PFSK-1 (cell line): ENCODE data around the gene VIL1.

ENCODE experiments used
- FOXP2 ChIP-seq: optimal IDR thresholded peaks from 2 replicates; pipeline ENCODE3; 2011; ENCODE audit warnings: borderline replicate concordance, control low read depth, inconsistent platforms; ENCODE audit not compliant: insufficient read depth; ENCODE audit errors: extremely low read length, extremely low read depth
- POLR2AphosphoS5 ChIP-seq: IDR thresholded peaks from 2 replicates; pipeline ENCODE4 v1.6.1; 2012; ENCODE audit warnings: low read depth, mild to moderate bottlenecking, control low read depth, low read length, moderate library complexity
- SIN3A ChIP-seq: IDR thresholded peaks from 2 replicates; pipeline ENCODE4 v1.6.1; 2012; ENCODE audit warnings: mild to moderate bottlenecking, low read length, moderate library complexity, borderline replicate concordance; ENCODE audit not compliant: insufficient read depth
- TAF1 ChIP-seq: IDR thresholded peaks from 2 replicates; pipeline ENCODE4 v1.6.1; 2012; ENCODE audit warnings: low read length, control low read depth, borderline replicate concordance; ENCODE audit not compliant: insufficient read depth
- TF ChIP-seq, protein P1 (sequence below), 2 experiments: IDR thresholded peaks; 2 replicates each; pipeline versions ENCODE4 v1.6.1 to v1.8.0; 2011 to 2012; ENCODE audit warnings: low read depth in 2 of 2, low read length in 2 of 2, control low read depth in 1 of 2, inconsistent platforms in 1 of 2, mild to moderate bottlenecking in 1 of 2, moderate library complexity in 1 of 2; ENCODE audit not compliant: insufficient read depth in 1 of 2

Gene VIL1

GRCh38 chr2:218406209-218406948 lies 12.5 kb upstream of the VIL1 start:
- TF ChIP-seq, protein P1, sequence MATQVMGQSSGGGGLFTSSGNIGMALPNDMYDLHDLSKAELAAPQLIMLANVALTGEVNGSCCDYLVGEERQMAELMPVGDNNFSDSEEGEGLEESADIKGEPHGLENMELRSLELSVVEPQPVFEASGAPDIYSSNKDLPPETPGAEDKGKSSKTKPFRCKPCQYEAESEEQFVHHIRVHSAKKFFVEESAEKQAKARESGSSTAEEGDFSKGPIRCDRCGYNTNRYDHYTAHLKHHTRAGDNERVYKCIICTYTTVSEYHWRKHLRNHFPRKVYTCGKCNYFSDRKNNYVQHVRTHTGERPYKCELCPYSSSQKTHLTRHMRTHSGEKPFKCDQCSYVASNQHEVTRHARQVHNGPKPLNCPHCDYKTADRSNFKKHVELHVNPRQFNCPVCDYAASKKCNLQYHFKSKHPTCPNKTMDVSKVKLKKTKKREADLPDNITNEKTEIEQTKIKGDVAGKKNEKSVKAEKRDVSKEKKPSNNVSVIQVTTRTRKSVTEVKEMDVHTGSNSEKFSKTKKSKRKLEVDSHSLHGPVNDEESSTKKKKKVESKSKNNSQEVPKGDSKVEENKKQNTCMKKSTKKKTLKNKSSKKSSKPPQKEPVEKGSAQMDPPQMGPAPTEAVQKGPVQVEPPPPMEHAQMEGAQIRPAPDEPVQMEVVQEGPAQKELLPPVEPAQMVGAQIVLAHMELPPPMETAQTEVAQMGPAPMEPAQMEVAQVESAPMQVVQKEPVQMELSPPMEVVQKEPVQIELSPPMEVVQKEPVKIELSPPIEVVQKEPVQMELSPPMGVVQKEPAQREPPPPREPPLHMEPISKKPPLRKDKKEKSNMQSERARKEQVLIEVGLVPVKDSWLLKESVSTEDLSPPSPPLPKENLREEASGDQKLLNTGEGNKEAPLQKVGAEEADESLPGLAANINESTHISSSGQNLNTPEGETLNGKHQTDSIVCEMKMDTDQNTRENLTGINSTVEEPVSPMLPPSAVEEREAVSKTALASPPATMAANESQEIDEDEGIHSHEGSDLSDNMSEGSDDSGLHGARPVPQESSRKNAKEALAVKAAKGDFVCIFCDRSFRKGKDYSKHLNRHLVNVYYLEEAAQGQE (IDR thresholded peaks at IDR 0.05; ENCODE audit: insufficient read depth in 1 of 2, low read depth in 2 of 2, low read length in 2 of 2): no peak
- no peak for TF ChIP-seq SIN3A
- 0 out of 2 replicates have a peak, but pooled peaks have one; percentile 39 for TF ChIP-seq TAF1
- peak; percentile 75 for TF ChIP-seq POLR2AphosphoS5
- peak; percentile 36 for TF ChIP-seq FOXP2

DNA sequence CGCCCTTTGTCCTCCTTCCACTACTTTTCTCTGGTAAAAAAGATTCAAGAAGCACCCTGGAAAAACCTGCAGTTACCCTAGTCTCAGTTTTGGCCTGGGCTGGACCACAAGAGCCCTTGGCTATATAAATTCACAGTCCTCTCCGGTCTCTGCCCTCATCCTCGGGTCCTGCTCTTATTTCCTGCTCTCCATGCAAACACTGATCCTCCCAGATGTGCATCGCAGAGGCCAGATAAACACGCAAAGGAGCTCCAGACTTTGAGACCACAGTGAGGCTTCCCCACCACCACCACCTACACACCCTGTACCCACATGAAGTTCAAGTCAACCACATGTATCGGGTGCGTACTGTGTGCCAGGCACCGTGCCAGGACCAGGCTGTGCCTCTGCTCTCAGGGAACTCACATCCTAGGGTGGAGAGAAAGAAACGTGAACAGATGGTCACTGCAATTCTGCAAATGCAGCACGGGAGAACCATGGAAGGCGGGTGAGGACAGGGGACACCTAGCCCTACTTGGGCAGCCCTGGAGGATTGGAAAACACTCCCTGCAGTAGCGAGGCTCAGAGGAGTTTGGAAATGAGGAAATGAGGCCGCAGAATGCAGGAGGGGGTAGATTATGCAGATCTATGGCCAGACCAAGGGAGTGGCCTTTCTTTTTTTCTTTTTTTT lies 11.8 kb upstream of the VIL1 start:
- TF ChIP-seq, protein P1 (IDR thresholded peaks at IDR 0.05; ENCODE audit: insufficient read depth in 1 of 2, low read depth in 2 of 2, low read length in 2 of 2): no peak
- no peak for TF ChIP-seq FOXP2
- no peak for TF ChIP-seq TAF1
- TF ChIP-seq SIN3A: no peak
- TF ChIP-seq POLR2AphosphoS5: no peak

GRCh38 chr2:218407717-218408116 lies 11.2 kb upstream of the VIL1 start:
- TF ChIP-seq, protein P1 (IDR thresholded peaks at IDR 0.05; ENCODE audit: insufficient read depth in 1 of 2, low read depth in 2 of 2, low read length in 2 of 2): no peak
- TF ChIP-seq TAF1: no peak
- no peak for TF ChIP-seq POLR2AphosphoS5
- no peak for TF ChIP-seq SIN3A
- TF ChIP-seq FOXP2: no peak

GRCh38 chr2:218418321-218418716 lies 604 bp upstream of the VIL1 start:
- no peak for TF ChIP-seq SIN3A
- TF ChIP-seq, protein P1 (IDR thresholded peaks at IDR 0.05; ENCODE audit: insufficient read depth in 1 of 2, low read depth in 2 of 2, low read length in 2 of 2): no peak
- TF ChIP-seq TAF1: no peak
- TF ChIP-seq FOXP2: no peak
- TF ChIP-seq POLR2AphosphoS5: no peak
